MM.1S (cell line): ENCODE data around the gene RASAL2.

ENCODE experiments used
- EZH2 ChIP-seq: fragments of 300-600 bp; sonication (generic); optimal IDR thresholded peaks from 2 replicates; pipeline ENCODE3; 2017; ENCODE audit warnings: low read depth, mild to moderate bottlenecking, antibody characterized with exemption, low read length, mixed read lengths
- TF ChIP-seq, protein P1 (sequence below): fragments of 300-600 bp; sonication (generic); IDR thresholded peaks from 2 replicates; pipeline ENCODE4 v1.5.1; 2016; ENCODE audit warnings: antibody characterized with exemption, low read length, mixed read lengths

DNA sequence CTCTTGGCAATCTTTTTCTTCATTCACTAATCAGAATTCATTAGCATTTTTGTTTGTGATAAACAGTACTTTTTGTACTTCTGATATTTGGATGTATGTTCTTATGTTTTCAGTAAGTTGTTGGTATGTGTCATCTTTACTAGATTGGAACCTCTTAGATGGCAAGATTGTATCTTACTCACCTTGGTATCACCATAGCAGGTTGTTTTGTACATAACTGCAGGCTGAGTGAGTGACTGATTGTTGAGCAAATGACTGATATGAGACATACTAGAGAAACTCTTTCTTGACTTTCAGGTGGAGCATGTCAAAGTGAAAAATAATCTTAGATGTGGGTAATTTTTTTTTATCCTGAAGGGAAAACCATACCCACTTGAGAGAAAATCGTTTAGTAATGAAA lies 229.2 kb downstream of the RASAL2 start:
- TF ChIP-seq, protein P1, sequence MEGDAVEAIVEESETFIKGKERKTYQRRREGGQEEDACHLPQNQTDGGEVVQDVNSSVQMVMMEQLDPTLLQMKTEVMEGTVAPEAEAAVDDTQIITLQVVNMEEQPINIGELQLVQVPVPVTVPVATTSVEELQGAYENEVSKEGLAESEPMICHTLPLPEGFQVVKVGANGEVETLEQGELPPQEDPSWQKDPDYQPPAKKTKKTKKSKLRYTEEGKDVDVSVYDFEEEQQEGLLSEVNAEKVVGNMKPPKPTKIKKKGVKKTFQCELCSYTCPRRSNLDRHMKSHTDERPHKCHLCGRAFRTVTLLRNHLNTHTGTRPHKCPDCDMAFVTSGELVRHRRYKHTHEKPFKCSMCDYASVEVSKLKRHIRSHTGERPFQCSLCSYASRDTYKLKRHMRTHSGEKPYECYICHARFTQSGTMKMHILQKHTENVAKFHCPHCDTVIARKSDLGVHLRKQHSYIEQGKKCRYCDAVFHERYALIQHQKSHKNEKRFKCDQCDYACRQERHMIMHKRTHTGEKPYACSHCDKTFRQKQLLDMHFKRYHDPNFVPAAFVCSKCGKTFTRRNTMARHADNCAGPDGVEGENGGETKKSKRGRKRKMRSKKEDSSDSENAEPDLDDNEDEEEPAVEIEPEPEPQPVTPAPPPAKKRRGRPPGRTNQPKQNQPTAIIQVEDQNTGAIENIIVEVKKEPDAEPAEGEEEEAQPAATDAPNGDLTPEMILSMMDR: no peak
- TF ChIP-seq EZH2: no peak
